Central memory CD4-positive, alpha-beta T cell (primary cell): ENCODE measurements around the gene MCC.

ENCODE experiments used
- DNase-seq: peaks from one replicate; pipeline ENCODE4 v3.0.0; 2022

MCC gene

GRCh38 chr5:113067635-113068344 lies 420.5 kb downstream of the MCC start:
- DNase-seq: no peak

GRCh38 chr5:113065626-113066025 lies 422.6 kb downstream of the MCC start:
- no peak for DNase-seq

GRCh38 chr5:113064806-113065205 lies 423.4 kb downstream of the MCC start:
- no peak for DNase-seq

- no peak for DNase-seq
Observed at GRCh38 chr5:113063927-113064326, 424.3 kb downstream of the MCC start.

- no peak for DNase-seq
Observed at GRCh38 chr5:113062869-113063508, 425.3 kb downstream of the MCC start.

- no peak for DNase-seq
Observed at GRCh38 chr5:113061846-113062780, 426.1 kb downstream of the MCC start.

GRCh38 chr5:113060408-113061025 lies 427.7 kb downstream of the MCC start:
- no peak for DNase-seq

GRCh38 chr5:113059232-113060040 lies 428.8 kb downstream of the MCC start:
- DNase-seq: no peak

GRCh38 chr5:113058706-113059226 lies 429.5 kb downstream of the MCC start:
- no peak for DNase-seq

GRCh38 chr5:113058269-113058668 lies 430.0 kb downstream of the MCC start:
- no peak for DNase-seq

GRCh38 chr5:113057557-113057984 lies 430.7 kb downstream of the MCC start:
- no peak for DNase-seq

- DNase-seq: no peak
Observed at GRCh38 chr5:113056988-113057387, 431.3 kb downstream of the MCC start.

- no peak for DNase-seq
Observed at GRCh38 chr5:113054899-113055298, 433.4 kb downstream of the MCC start.

GRCh38 chr5:113053511-113053995 lies 434.7 kb downstream of the MCC start:
- no peak for DNase-seq

- no peak for DNase-seq
Observed at GRCh38 chr5:113052041-113052795, 436.0 kb downstream of the MCC start.

- DNase-seq: no peak
Observed at GRCh38 chr5:113050721-113051382, 437.4 kb downstream of the MCC start.

- DNase-seq: no peak
Observed at GRCh38 chr5:113048931-113049330, 439.3 kb downstream of the MCC start.

- no peak for DNase-seq
Observed at GRCh38 chr5:113047733-113048652, 440.3 kb downstream of the MCC start.

GRCh38 chr5:113047234-113047633 lies 441.0 kb downstream of the MCC start:
- DNase-seq: no peak
